ENCODE measurements around the gene ZNF346. TPM values are rescaled to one million over a fixed set of nuclear protein-coding genes. Genes with fewer than 3 reads are reported as not detected.

Gene ZNF346
- total RNA-seq, 2 experiments from 2014 or later, result 36.6 to 42.4 TPM

- Histone ChIP-seq H3K79me2 (ENCODE audit: insufficient read depth, low read depth, low read length) (peaks cover 10% of the 10 kb centered on the region; the same call in 1 of the 2 replicates), H3K9me2 (ENCODE audit: insufficient read depth, low read length) (no peaks in the 10 kb centered on the region), H2AFZ (ENCODE audit: low read length) (no peak overlapping the region), H3K9me3 (ENCODE audit: low read length) (no peaks in the 10 kb centered on the region), H4K20me1 (ENCODE audit: insufficient read depth, low read length) (no peaks in the 10 kb centered on the region), H3K4me2 (ENCODE audit: low read length) (no peak overlapping the region), H3K27ac (ENCODE audit: low read depth, low read length, poor library complexity, severe bottlenecking) (no peak overlapping the region), H3K36me3 (ENCODE audit: insufficient read depth, low read length) (peaks cover 5% of the 10 kb centered on the region; the same call in 1 of the 2 replicates), H3K4me1 (ENCODE audit: insufficient read depth, low read length, poor library complexity, severe bottlenecking) (peaks cover 40% of the 10 kb centered on the region), H3K4me3 (ENCODE audit: low read depth, low read length, poor library complexity, severe bottlenecking) (no peak overlapping the region)
- TF ChIP-seq EZH2phosphoT487 (IDR thresholded peaks at IDR 0.05; ENCODE audit: borderline replicate concordance, low read depth, low read length), result no peak
- no peak for TF ChIP-seq CTCF (conservative IDR thresholded peaks at IDR 0.05; ENCODE audit: low read length)
- ChIA-PET POLR2A (no interaction called here), CTCF (ENCODE audit: unreplicated experiment) (interaction anchor here (1.4 kb wide), 1 partner anchor 48 kb away, joined by 3 read pairs; no protein-coding TSS in a partner anchor)
- intact Hi-C loops (cut with micrococcal nuclease; ENCODE audit: unreplicated experiment), result no loop called here
- BruUV-seq (replicated peaks), result no TSS peak
- DNase-seq (ENCODE audit: low spot score), result no peak
Measured at GRCh38 chr5:177130211-177131018, 107.9 kb downstream of the ZNF346 start.

Other genes starting within 250 kb of the ZNF346 start
- gene UNC5A, start 212.1 kb upstream of the ZNF346 start, total RNA-seq (2014; rRNA removed; shearing (Covaris generic)), result not detected in 2 replicates
- gene UNC5A, start 212.1 kb upstream of the ZNF346 start, total RNA-seq (2022), result not detected in 2 replicates
- 0.38 TPM in 1 of 2 replicates, not detected in the other for gene HK3, start 123.3 kb upstream of the ZNF346 start, total RNA-seq (2014; rRNA removed; shearing (Covaris generic))
- not detected in 2 replicates for gene HK3, start 123.3 kb upstream of the ZNF346 start, total RNA-seq (2022)
- 42.7 and 58.4 TPM in 2 replicates for gene UIMC1, start 15.9 kb upstream of the ZNF346 start, total RNA-seq (2014; rRNA removed; shearing (Covaris generic))
- gene UIMC1, start 15.9 kb upstream of the ZNF346 start, total RNA-seq (2022), result 78.5 and 94.1 TPM in 2 replicates
- gene FGFR4, start 64.2 kb downstream of the ZNF346 start, total RNA-seq (2014; rRNA removed; shearing (Covaris generic)), result 0.39 and 1.2 TPM in 2 replicates
- gene FGFR4, start 64.2 kb downstream of the ZNF346 start, total RNA-seq (2022), result 3.5 and 4.5 TPM in 2 replicates
- gene NSD1, start 111.1 kb downstream of the ZNF346 start, total RNA-seq (2014; rRNA removed; shearing (Covaris generic)), result 59.6 and 64.3 TPM in 2 replicates
- 132 and 142 TPM in 2 replicates for gene NSD1, start 111.1 kb downstream of the ZNF346 start, total RNA-seq (2022)